Body of pancreas (tissue), 4 donors: ENCODE measurements around the gene YBX3.

ENCODE experiments used
- CTCF ChIP-seq, 7 experiments: fragments of 450-650 bp in 4 of 7; fragments of 200-600 bp in 3 of 7; sonication (generic) in 3 of 7; IDR thresholded peaks; one replicate each; pipeline ENCODE4 v1.5.1; 2016 to 2019; ENCODE audit warnings: antibody characterized with exemption in 7 of 7
- POLR2A ChIP-seq, 3 donors: fragments of 450-650 bp; IDR thresholded peaks; one replicate each; pipeline ENCODE4 v1.6.1; 2016; ENCODE audit warnings: antibody characterized with exemption in 3 of 3, mild to moderate bottlenecking in 2 of 3

- TF ChIP-seq CTCF (IDR thresholded peaks at IDR 0.05) (no peak), POLR2A (IDR thresholded peaks at IDR 0.05) (no peak)
Observed at GRCh38 chr12:10663869-10664268, 59.3 kb downstream of the YBX3 start.
